DMS 273 treated with DMSO at 0.1 percent for 48 hours (cell line): Measurements from ENCODE around the gene PLCH2.

Experiments
- DNase-seq: peaks from one replicate; lab custom pipeline; 2025; lab: John Stamatoyannopoulos, UW

The PLCH2 gene

GRCh38 chr1:2515763-2516080 is 39.6 kb downstream of the PLCH2 start:
- DNase-seq: no peak

- no peak for DNase-seq
These were observed 40.0 kb downstream of the PLCH2 start for GRCh38 chr1:2516124-2516523.

- no peak for DNase-seq
These were observed 40.9 kb downstream of the PLCH2 start for GRCh38 chr1:2516946-2517345.

GRCh38 chr1:2517966-2518365 is 41.9 kb downstream of the PLCH2 start:
- no peak for DNase-seq

GRCh38 chr1:2518528-2518927 is 42.4 kb downstream of the PLCH2 start:
- no peak for DNase-seq

- DNase-seq: no peak
These were observed 43.1 kb downstream of the PLCH2 start for GRCh38 chr1:2519029-2519685.

- no peak for DNase-seq
These were observed 43.6 kb downstream of the PLCH2 start for GRCh38 chr1:2519729-2520128.

- no peak for DNase-seq
These were observed 44.1 kb downstream of the PLCH2 start for GRCh38 chr1:2520206-2520605.

- DNase-seq: no peak
These were observed 44.7 kb downstream of the PLCH2 start for GRCh38 chr1:2520806-2521205.

GRCh38 chr1:2522230-2522629 is 46.1 kb downstream of the PLCH2 start:
- DNase-seq: no peak

GRCh38 chr1:2523191-2523890 is 47.3 kb downstream of the PLCH2 start:
- no peak for DNase-seq

- DNase-seq: no peak
These were observed 48.0 kb downstream of the PLCH2 start for GRCh38 chr1:2523891-2524609.

- DNase-seq: no peak
These were observed 49.5 kb downstream of the PLCH2 start for GRCh38 chr1:2525572-2525919.

- DNase-seq: peak; percentile 76
These were observed 50.1 kb downstream of the PLCH2 start, which contains the start of gene PANK4 for GRCh38 chr1:2525920-2526823. PANK4 (minus strand) TSS chr1:2526596; CDS start chr1:2526587, 9 bp downstream.

GRCh38 chr1:2526824-2527555 is 50.9 kb downstream of the PLCH2 start:
- DNase-seq: no peak

- DNase-seq: no peak
These were observed 51.4 kb downstream of the PLCH2 start for GRCh38 chr1:2527556-2527860.

- no peak for DNase-seq
These were observed 51.9 kb downstream of the PLCH2 start for GRCh38 chr1:2528016-2528415.

GRCh38 chr1:2528611-2528965 is 52.5 kb downstream of the PLCH2 start:
- no peak for DNase-seq

- no peak for DNase-seq
These were observed 53.1 kb downstream of the PLCH2 start for GRCh38 chr1:2528966-2529783.

- peak; percentile 17 for DNase-seq
These were observed 53.9 kb downstream of the PLCH2 start, which contains the start of gene HES5 for GRCh38 chr1:2529784-2530512. HES5 (minus strand) TSS chr1:2530263; CDS start chr1:2530164, 99 bp downstream.
